Esophagus muscularis mucosa (tissue), 4 donors: Measurements from ENCODE around the gene ARL10. TPM values are rescaled to one million over a fixed set of nuclear protein-coding genes. Genes with fewer than 3 reads are reported as not detected.

Experiments
- DNase-seq: peaks from one replicate; pipeline ENCODE4 v3.0.0-alpha.2; 2017; ENCODE audit errors: extremely low spot score
- H3K27ac ChIP-seq, 4 donors: fragments of 200-600 bp; sonication (generic); replicated peaks in 1 of 4; 1 replicate in 3 of 4; 2 replicates in 1 of 4; pipeline ENCODE4 v1.5.1; 2016 to 2019; ENCODE audit warnings: mild to moderate bottlenecking in 1 of 4
- H3K27me3 ChIP-seq, 4 donors: fragments of 200-600 bp; sonication (generic); one replicate each; pipeline versions ENCODE4 v1.5.1 to v1.6.0; 2016 to 2019
- H3K36me3 ChIP-seq, 4 donors: fragments of 200-600 bp; sonication (generic); one replicate each; pipeline ENCODE4 v1.5.1; 2016 to 2019
- H3K4me1 ChIP-seq, 4 donors: fragments of 200-600 bp; sonication (generic); one replicate each; pipeline ENCODE4 v1.5.1; 2016 to 2019
- H3K4me3 ChIP-seq, 4 donors: fragments of 200-600 bp; sonication (generic); 1 replicate in 2 of 4; 2 replicates in 2 of 4; pipeline ENCODE4 v1.5.1; 2016 to 2019; ENCODE audit warnings: mild to moderate bottlenecking in 4 of 4, moderate library complexity in 1 of 4
- H3K9me3 ChIP-seq, 4 donors: fragments of 200-600 bp; sonication (generic); 1 replicate in 3 of 4; 2 replicates in 1 of 4; pipeline ENCODE4 v1.5.1; 2016 to 2019
- EP300 ChIP-seq: sonication (generic); formaldehyde crosslinking; IDR thresholded peaks from one replicate; pipeline ENCODE4 v1.6.1; 2017; ENCODE audit warnings: antibody characterized with exemption
- POLR2A ChIP-seq: fragments of 450-650 bp; IDR thresholded peaks from one replicate; pipeline ENCODE4 v1.6.1; 2017; ENCODE audit warnings: antibody characterized with exemption, moderate library complexity, mild to moderate bottlenecking, low read depth
- POLR2AphosphoS5 ChIP-seq, 2 donors: sonication (generic); formaldehyde crosslinking; IDR thresholded peaks; one replicate each; pipeline ENCODE4 v1.6.1; 2017; ENCODE audit warnings: antibody characterized with exemption in 2 of 2
- WGBS: methylation state at CpG from one replicate; pipeline ENCODE4 v1.1.5; 2018; 5-methylcytosine and 5-hydroxymethylcytosine counted together
- intact Hi-C: fragments of 100-400 bp; cut with DNase I; formaldehyde crosslinking; loops from one replicate; pipeline ENCODE4 v1.15.1; 2023
- total RNA-seq, 4 donors: library from RNA; depleted of rRNA; stranded (reverse); fragments of >200 nt; gene quantifications; one replicate each; pipeline versions ENCODE4 v1.1.0 to v1.2.1, GENCODE V29; 2016
- TF ChIP-seq, protein P1 (sequence below), 3 experiments: fragments of 200-600 bp in 2 of 3; fragments of 450-650 bp in 1 of 3; sonication (generic) in 2 of 3; IDR thresholded peaks; one replicate each; pipeline ENCODE4 v1.5.1; 2017 to 2019; ENCODE audit warnings: antibody characterized with exemption in 3 of 3, mild to moderate bottlenecking in 2 of 3, moderate library complexity in 1 of 3

Gene ARL10
- total RNA-seq, 4 donors from 2014 or later, result 5.4 to 16.9 (median 7.1) TPM

DNA sequence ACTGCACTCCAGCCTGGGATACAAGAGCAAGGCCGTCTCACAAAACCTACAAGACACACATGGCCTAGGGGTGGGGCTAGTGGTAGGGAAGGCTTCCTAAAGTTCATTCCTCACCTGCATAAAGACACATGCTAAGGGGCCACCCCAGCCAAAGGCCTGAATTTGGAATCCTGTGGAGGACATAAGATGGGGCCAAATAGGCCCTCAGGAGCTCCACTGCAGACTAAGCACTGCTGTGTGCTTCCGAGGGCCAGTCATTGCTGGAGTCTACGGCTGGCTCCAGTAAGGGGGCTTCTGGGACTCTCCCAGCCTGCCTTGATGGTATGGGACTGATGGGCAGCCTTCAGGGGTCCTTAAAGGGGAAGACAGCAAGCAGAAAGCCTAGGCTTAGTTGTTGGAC, 17.4 kb downstream of the ARL10 start:
- DNase-seq, result no peak
- Histone ChIP-seq H3K27me3 (no peaks in the 10 kb centered on the region), H3K4me3 (no peak overlapping the region), H3K27ac (peak overlapping the region in 3 of 4 donors; percentile 78 to 79 (median 79)), H3K4me1 (peaks cover 26 to 40% (median 35%) of the 10 kb centered on the region in 4 donors), H3K9me3 (no peaks in the 10 kb centered on the region), H3K36me3 (peaks cover 21 to 47% (median 45%) of the 10 kb centered on the region in 4 donors)
- 75% methylated on average over 3 of the region's 3 CpGs for WGBS
- intact Hi-C loops, result no loop called here
- no peak for TF ChIP-seq POLR2A
- TF ChIP-seq EP300, result no peak
- TF ChIP-seq, protein P1, sequence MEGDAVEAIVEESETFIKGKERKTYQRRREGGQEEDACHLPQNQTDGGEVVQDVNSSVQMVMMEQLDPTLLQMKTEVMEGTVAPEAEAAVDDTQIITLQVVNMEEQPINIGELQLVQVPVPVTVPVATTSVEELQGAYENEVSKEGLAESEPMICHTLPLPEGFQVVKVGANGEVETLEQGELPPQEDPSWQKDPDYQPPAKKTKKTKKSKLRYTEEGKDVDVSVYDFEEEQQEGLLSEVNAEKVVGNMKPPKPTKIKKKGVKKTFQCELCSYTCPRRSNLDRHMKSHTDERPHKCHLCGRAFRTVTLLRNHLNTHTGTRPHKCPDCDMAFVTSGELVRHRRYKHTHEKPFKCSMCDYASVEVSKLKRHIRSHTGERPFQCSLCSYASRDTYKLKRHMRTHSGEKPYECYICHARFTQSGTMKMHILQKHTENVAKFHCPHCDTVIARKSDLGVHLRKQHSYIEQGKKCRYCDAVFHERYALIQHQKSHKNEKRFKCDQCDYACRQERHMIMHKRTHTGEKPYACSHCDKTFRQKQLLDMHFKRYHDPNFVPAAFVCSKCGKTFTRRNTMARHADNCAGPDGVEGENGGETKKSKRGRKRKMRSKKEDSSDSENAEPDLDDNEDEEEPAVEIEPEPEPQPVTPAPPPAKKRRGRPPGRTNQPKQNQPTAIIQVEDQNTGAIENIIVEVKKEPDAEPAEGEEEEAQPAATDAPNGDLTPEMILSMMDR (IDR thresholded peaks at IDR 0.05), result no peak
- no peak for TF ChIP-seq POLR2AphosphoS5 (IDR thresholded peaks at IDR 0.05)

DNA sequence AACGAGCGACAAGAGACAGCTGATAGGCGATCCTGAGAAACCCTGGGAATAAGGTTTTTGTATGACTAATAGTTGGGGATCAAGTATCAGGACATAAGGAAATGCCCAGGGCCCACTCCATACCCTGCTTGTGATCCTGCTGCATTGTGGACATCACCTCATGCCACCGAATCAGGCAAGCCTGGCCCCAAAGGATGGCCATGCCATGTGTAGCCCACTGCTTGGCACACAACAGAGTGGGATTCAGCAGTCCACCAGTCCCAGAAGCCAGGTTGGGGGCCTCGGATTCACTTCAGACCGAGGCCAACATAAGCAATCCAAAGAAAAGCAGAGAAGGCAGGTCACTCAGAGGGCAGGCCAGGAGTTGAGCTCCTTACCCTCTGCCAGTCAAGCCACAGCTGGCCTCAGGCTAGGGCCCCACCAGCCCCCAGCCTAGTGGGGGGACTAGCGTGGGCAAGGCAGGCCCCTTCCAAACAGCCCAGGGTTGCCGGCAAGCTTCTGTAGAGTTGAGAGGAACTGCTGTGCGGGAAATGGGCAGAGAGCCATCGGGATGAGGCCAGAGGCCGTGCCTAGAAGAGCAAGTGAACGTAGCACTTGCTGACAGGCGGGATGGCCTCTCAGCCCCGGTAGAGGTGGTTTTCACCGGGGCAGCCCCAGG, 18.1 kb downstream of the ARL10 start:
- H3K36me3 ChIP-seq, result peaks cover 21 to 47% (median 45%) of the 10 kb centered on the region in 4 donors
- 89% methylated on average over 15 of the region's 15 CpGs for WGBS
- intact Hi-C loops, result no loop called here

GRCh38 chr5:176383961-176384360, 18.7 kb downstream of the ARL10 start:
- H3K36me3 ChIP-seq, result peaks cover 21 to 47% (median 45%) of the 10 kb centered on the region in 4 donors
- DNase-seq, result no peak
- H3K4me1 ChIP-seq, result peaks cover 28 to 44% (median 39%) of the 10 kb centered on the region in 4 donors
- TF ChIP-seq, protein P1 (IDR thresholded peaks at IDR 0.05), result no peak
- TF ChIP-seq POLR2A, result no peak
- no peak for TF ChIP-seq POLR2AphosphoS5 (IDR thresholded peaks at IDR 0.05)
- TF ChIP-seq EP300, result no peak
- H3K27me3 ChIP-seq, result no peaks in the 10 kb centered on the region
- H3K27ac ChIP-seq, result no peak overlapping the region
- no peaks in the 10 kb centered on the region for H3K9me3 ChIP-seq
- H3K4me3 ChIP-seq, result no peak overlapping the region
- 88% methylated on average over 9 of the region's 9 CpGs for WGBS
- intact Hi-C loops, result no loop called here

More for the DNA sequence above, 18.1 kb downstream of the ARL10 start:
- Histone ChIP-seq H3K4me3 (no peak overlapping the region), H3K27ac (no peak overlapping the region), H3K27me3 (no peaks in the 10 kb centered on the region), H3K4me1 (peaks cover 28 to 44% (median 39%) of the 10 kb centered on the region in 4 donors), H3K9me3 (no peaks in the 10 kb centered on the region)
- TF ChIP-seq POLR2AphosphoS5 (IDR thresholded peaks at IDR 0.05) (no peak), POLR2A (no peak), EP300 (no peak)
- TF ChIP-seq, protein P1 (IDR thresholded peaks at IDR 0.05), result no peak
- no peak for DNase-seq

DNA sequence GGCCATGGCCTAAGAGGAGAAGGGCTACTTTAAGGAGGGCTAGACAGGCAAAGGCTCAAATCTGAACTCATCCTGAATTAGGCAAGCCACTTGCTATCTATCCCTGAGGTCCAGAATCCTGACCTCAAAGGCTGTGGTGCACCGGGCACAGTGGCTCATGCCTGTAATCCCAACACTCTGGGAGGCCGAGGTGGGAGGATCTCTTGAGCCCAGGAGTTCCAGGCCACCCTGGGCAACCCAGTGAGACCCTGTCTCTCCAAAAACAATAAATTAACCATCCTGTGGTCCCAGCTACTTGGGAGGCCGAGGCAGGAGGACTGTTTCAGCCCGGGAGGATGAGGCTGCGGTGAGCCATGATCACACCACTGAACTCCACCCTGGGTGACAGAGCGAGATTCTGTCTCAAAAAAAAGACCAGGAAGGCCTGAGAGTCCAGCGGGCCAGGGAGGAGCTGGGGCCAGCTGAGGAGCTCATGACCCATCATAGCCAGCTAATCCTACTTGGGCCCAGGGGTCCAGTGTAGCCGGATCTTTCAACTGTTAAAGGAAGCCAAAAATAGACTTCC, 19.2 kb downstream of the ARL10 start:
- Histone ChIP-seq H3K36me3 (peaks cover 21 to 47% (median 43%) of the 10 kb centered on the region in 4 donors), H3K4me3 (no peak overlapping the region), H3K9me3 (no peaks in the 10 kb centered on the region), H3K27me3 (no peaks in the 10 kb centered on the region), H3K27ac (no peak overlapping the region), H3K4me1 (peaks cover 29 to 46% (median 41%) of the 10 kb centered on the region in 4 donors)
- no peak for TF ChIP-seq EP300
- TF ChIP-seq, protein P1 (IDR thresholded peaks at IDR 0.05), result no peak
- no peak for TF ChIP-seq POLR2AphosphoS5 (IDR thresholded peaks at IDR 0.05)
- TF ChIP-seq POLR2A, result no peak
- intact Hi-C loops, result no loop called here
- DNase-seq, result no peak
- WGBS, result 88% methylated on average over 8 of the region's 8 CpGs
